ENCODE data around the gene GPA33. TPM values are rescaled to one million over a fixed set of nuclear protein-coding genes. Genes with fewer than 3 reads are reported as not detected.
A peak's percentile ranks its signal among the peaks of the same experiment; 100 is the strongest.

Gene GPA33
- polyA plus RNA-seq, 1 donor (not counting 4 experiments of a cell fraction or from before 2014, with no cell fraction given): not detected

DNA sequence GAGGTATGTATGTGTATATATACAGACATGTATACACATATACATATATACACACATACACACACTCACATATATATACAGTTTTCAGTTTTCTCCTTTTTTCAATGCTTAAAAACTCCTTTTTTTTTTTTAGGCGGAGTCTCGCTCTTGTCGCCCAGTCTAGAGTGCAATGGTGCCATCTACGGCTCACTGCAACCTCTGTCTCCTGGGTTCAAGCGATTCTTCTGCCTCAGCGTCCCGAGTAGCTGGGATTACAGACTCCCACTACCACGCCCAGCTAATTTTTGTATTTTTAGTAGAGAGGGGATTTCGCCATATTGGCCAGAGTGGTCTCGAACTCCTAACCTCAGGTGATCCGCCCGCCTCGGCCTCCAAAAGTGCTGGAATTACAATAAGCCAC, 30.7 kb upstream of the GPA33 start:
- Histone ChIP-seq H3K9ac (ENCODE audit: control insufficient read depth, extremely low read depth, insufficient read depth, low read length) (peak overlapping the region; percentile 28), H3K4me2 (ENCODE audit: control insufficient read depth, extremely low read depth, insufficient read depth, low read depth, low read length) (peak overlapping the region; percentile 75), H3K36me3 (ENCODE audit: control insufficient read depth in 2 of 2, extremely low read depth in 1 of 2, insufficient read depth in 2 of 2, low read length in 2 of 2) (no peaks in the 10 kb centered on the region), H3K9me1 (ENCODE audit: control insufficient read depth, extremely low read depth, insufficient read depth, low read length) (no peaks in the 10 kb centered on the region), H3K79me2 (ENCODE audit: control insufficient read depth, insufficient read depth, low read length) (no peaks in the 10 kb centered on the region), H4K20me1 (ENCODE audit: control insufficient read depth, extremely low read depth, insufficient read depth, low read length) (no peaks in the 10 kb centered on the region), H3K27ac (ENCODE audit: control insufficient read depth, insufficient read depth, low read length) (no peak overlapping the region), H2AFZ (ENCODE audit: control insufficient read depth, low read length) (peak overlapping the region; percentile 95), H3K4me3 (ENCODE audit: control insufficient read depth in 2 of 3, extremely low read depth in 1 of 3, insufficient read depth in 2 of 3, low read depth in 1 of 3, low read length in 3 of 3) (peak overlapping the region; percentile 25 to 56 (median 41)), H3K27me3 (ENCODE audit: control insufficient read depth, extremely low read depth, insufficient read depth, low read length) (no peaks in the 10 kb centered on the region), H3K9me3 (ENCODE audit: control insufficient read depth, low read depth, low read length) (no peaks in the 10 kb centered on the region), H3K4me1 (ENCODE audit: control insufficient read depth, extremely low read depth, insufficient read depth, low read length) (peaks cover 7% of the 10 kb centered on the region)
- DNase-seq (ENCODE audit: low read depth, low spot score): no peak
- no peak for TF ChIP-seq EZH2 (IDR thresholded peaks at IDR 0.05; ENCODE audit: low read length)
- TF ChIP-seq, protein P1, sequence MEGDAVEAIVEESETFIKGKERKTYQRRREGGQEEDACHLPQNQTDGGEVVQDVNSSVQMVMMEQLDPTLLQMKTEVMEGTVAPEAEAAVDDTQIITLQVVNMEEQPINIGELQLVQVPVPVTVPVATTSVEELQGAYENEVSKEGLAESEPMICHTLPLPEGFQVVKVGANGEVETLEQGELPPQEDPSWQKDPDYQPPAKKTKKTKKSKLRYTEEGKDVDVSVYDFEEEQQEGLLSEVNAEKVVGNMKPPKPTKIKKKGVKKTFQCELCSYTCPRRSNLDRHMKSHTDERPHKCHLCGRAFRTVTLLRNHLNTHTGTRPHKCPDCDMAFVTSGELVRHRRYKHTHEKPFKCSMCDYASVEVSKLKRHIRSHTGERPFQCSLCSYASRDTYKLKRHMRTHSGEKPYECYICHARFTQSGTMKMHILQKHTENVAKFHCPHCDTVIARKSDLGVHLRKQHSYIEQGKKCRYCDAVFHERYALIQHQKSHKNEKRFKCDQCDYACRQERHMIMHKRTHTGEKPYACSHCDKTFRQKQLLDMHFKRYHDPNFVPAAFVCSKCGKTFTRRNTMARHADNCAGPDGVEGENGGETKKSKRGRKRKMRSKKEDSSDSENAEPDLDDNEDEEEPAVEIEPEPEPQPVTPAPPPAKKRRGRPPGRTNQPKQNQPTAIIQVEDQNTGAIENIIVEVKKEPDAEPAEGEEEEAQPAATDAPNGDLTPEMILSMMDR (optimal IDR thresholded peaks at IDR 0.05 in 1 of 3, IDR thresholded peaks at IDR 0.05 in 1 of 3, conservative IDR thresholded peaks at IDR 0.05 in 1 of 3; ENCODE audit: extremely low read depth in 1 of 3, insufficient read depth in 2 of 3, low read length in 3 of 3): no peak
- dilution Hi-C loops (cut with MboI; ENCODE audit: extremely low pct_ligation_motif_present, low sequenced_read_pairs): no loop called here
- no peak for FAIRE-seq

DNA sequence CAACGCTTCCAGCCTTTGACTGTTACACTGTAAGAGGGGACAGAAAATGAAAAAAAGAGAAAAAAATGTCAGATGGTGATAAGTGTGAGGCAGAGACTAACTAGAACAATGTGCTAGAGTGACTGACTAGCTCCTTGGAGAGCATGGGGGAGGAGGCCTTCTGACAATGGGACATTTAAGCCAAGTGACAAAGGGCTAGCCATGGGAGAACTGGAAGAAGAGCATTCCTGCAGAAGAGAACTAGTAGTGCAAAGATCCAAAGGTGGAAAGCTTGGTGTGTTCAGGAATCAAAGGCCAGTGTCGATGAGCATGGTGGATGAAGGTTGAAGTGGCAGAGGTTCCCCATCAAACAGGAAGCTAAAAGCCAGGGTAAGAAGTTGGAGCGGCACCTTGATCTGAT, 29.5 kb upstream of the GPA33 start:
- Histone ChIP-seq H3K9me3 (ENCODE audit: control insufficient read depth, low read depth, low read length) (no peaks in the 10 kb centered on the region), H2AFZ (ENCODE audit: control insufficient read depth, low read length) (no peak overlapping the region), H3K9me1 (ENCODE audit: control insufficient read depth, extremely low read depth, insufficient read depth, low read length) (no peaks in the 10 kb centered on the region), H3K27me3 (ENCODE audit: control insufficient read depth, extremely low read depth, insufficient read depth, low read length) (no peaks in the 10 kb centered on the region), H3K79me2 (ENCODE audit: control insufficient read depth, insufficient read depth, low read length) (no peaks in the 10 kb centered on the region), H4K20me1 (ENCODE audit: control insufficient read depth, extremely low read depth, insufficient read depth, low read length) (no peaks in the 10 kb centered on the region), H3K9ac (ENCODE audit: control insufficient read depth, extremely low read depth, insufficient read depth, low read length) (no peak overlapping the region), H3K27ac (ENCODE audit: control insufficient read depth, insufficient read depth, low read length) (no peak overlapping the region), H3K4me2 (ENCODE audit: control insufficient read depth, extremely low read depth, insufficient read depth, low read depth, low read length) (no peak overlapping the region), H3K4me1 (ENCODE audit: control insufficient read depth, extremely low read depth, insufficient read depth, low read length) (peaks cover 7% of the 10 kb centered on the region), H3K4me3 (ENCODE audit: control insufficient read depth in 2 of 3, extremely low read depth in 1 of 3, insufficient read depth in 2 of 3, low read depth in 1 of 3, low read length in 3 of 3) (no peak overlapping the region), H3K36me3 (ENCODE audit: control insufficient read depth in 2 of 2, extremely low read depth in 1 of 2, insufficient read depth in 2 of 2, low read length in 2 of 2) (no peaks in the 10 kb centered on the region)
- DNase-seq (ENCODE audit: low read depth, low spot score) (no peak), FAIRE-seq (no peak)
- dilution Hi-C loops (cut with MboI; ENCODE audit: extremely low pct_ligation_motif_present, low sequenced_read_pairs): no loop called here
- TF ChIP-seq, protein P1 (optimal IDR thresholded peaks at IDR 0.05 in 1 of 3, IDR thresholded peaks at IDR 0.05 in 1 of 3, conservative IDR thresholded peaks at IDR 0.05 in 1 of 3; ENCODE audit: extremely low read depth in 1 of 3, insufficient read depth in 2 of 3, low read length in 3 of 3): no peak
- no peak for TF ChIP-seq EZH2 (IDR thresholded peaks at IDR 0.05; ENCODE audit: low read length)

All from keratinocyte (primary cell).